Measurements from ENCODE around the gene UGGT2. TPM values are rescaled to one million over a fixed set of nuclear protein-coding genes. Genes with fewer than 3 reads are reported as not detected.
"Not testable (repeated sequence)": the region's sequence is repeated elsewhere in the genome, so short reads cannot be mapped to it uniquely, and the experiment has no call there.

The UGGT2 gene
- total RNA-seq, 4 donors from 2014 or later = 7.7 to 35.3 (median 11.1) TPM

DNA sequence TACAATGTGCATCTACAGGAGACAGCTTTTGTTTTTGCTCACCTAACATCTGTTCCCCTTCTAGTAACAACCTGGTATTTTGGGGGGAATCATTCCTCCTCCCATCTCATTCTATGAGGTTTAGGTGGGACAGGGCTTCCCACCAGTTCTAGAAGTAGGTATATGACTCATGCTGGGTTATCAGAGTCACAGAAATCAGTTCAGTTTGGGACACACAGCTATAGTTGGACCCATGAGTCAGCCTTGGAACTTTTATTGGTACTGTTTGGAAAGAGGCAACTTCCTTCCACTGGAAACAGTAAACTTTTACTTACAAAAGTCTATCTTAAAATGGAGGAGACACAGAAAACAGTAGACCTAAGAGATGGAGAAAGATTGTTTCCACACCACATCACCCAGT, 190.8 kb downstream of the UGGT2 start:
- no peak for DNase-seq
- peaks cover 0 to 3% (median 0%) of the 10 kb centered on the region in 3 donors for H3K4me1 ChIP-seq
- peaks cover 0 to 18% (median 0%) of the 10 kb centered on the region in 3 donors for H3K36me3 ChIP-seq
- no peak for TF ChIP-seq POLR2A (IDR thresholded peaks at IDR 0.05)
- TF ChIP-seq, protein P1, sequence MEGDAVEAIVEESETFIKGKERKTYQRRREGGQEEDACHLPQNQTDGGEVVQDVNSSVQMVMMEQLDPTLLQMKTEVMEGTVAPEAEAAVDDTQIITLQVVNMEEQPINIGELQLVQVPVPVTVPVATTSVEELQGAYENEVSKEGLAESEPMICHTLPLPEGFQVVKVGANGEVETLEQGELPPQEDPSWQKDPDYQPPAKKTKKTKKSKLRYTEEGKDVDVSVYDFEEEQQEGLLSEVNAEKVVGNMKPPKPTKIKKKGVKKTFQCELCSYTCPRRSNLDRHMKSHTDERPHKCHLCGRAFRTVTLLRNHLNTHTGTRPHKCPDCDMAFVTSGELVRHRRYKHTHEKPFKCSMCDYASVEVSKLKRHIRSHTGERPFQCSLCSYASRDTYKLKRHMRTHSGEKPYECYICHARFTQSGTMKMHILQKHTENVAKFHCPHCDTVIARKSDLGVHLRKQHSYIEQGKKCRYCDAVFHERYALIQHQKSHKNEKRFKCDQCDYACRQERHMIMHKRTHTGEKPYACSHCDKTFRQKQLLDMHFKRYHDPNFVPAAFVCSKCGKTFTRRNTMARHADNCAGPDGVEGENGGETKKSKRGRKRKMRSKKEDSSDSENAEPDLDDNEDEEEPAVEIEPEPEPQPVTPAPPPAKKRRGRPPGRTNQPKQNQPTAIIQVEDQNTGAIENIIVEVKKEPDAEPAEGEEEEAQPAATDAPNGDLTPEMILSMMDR (IDR thresholded peaks at IDR 0.05) = no peak
- no peak overlapping the region for H3K4me3 ChIP-seq
- H3K9me3 ChIP-seq = no peaks in the 10 kb centered on the region
- intact Hi-C loops (cut with DNase I) = no loop called here
- H3K27me3 ChIP-seq = no peaks in the 10 kb centered on the region
- no peak overlapping the region for H3K27ac ChIP-seq

DNA sequence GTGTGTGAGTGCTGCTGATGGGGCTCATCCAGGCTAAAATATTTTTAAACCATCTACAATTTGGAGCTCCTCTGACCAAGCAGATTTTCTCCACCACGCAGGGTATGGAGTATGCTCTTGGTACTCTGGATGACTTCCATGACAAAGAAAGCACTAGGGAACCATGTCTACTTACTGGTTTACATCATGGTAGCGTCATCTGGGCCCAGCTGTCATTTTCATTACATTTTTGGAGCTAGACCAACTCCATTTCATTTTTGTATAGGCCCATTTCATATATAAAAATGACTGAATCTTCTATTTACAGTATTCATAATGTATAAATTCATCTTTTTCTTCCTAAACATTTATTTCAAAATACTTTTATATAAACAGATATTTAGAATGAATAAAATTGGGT, 191.9 kb downstream of the UGGT2 start:
- Histone ChIP-seq H3K36me3 (peaks cover 0 to 18% (median 0%) of the 10 kb centered on the region in 3 donors), H3K27ac (no peak overlapping the region), H3K9me3 (no peaks in the 10 kb centered on the region), H3K4me3 (no peak overlapping the region), H3K27me3 (no peaks in the 10 kb centered on the region), H3K4me1 (peaks cover 0 to 3% (median 0%) of the 10 kb centered on the region in 3 donors)
- intact Hi-C loops (cut with DNase I) = no loop called here
- DNase-seq = no peak
- TF ChIP-seq POLR2A (IDR thresholded peaks at IDR 0.05) = no peak
- TF ChIP-seq, protein P1 (IDR thresholded peaks at IDR 0.05) = no peak
- WGBS, 2 donors = 60 to 72% methylated on average over 2 of the region's 2 CpGs

DNA sequence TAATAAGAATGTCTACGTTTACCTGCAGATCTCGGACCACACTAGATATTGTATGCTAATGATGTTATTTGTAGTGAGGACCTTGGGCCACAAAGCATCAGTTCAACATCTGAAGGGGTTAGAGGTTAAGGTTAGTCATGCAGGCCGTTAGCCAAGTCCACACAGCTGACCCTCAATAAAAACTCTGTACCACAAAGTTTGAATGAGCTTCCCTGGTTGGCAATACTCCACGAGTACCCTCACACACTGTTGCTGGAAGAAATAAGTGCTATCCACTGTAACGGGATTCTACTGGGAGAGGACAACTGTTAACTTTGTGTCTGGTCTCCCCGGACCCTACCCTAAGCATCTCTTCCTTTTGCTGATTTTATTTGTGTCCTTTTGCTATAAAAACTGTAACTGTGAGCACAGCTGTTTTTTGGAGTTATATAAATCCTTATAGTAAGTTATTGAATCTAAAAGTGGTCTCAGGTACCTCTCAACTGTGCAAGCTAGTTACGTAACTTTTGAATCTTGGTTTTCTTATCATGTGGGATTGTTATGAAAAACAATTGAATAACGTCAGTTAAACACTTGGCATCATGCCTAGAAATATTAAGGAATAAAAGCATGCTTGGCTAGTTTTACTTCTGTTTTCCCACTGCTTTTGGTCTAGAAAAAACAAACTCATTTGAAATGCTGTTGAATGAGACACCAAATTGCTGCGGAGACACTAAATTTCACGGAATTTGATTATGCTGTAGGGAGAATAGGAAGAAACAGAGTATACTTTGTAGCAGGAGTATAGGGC, 194.7 kb downstream of the UGGT2 start:
- peaks cover 0 to 22% (median 0%) of the 10 kb centered on the region in 3 donors for H3K36me3 ChIP-seq
- H3K4me3 ChIP-seq = no peak overlapping the region
- no peaks in the 10 kb centered on the region for H3K27me3 ChIP-seq
- WGBS, 2 donors = 65 to 67% methylated on average over 9 to 10 of the region's 10 CpGs
- no peak overlapping the region for H3K27ac ChIP-seq
- TF ChIP-seq, protein P1 (IDR thresholded peaks at IDR 0.05) = no peak
- no peak for TF ChIP-seq POLR2A (IDR thresholded peaks at IDR 0.05)
- no peak for DNase-seq
- intact Hi-C loops (cut with DNase I) = no loop called here
- H3K9me3 ChIP-seq = no peaks in the 10 kb centered on the region
- peaks cover 0 to 3% (median 0%) of the 10 kb centered on the region in 3 donors for H3K4me1 ChIP-seq

DNA sequence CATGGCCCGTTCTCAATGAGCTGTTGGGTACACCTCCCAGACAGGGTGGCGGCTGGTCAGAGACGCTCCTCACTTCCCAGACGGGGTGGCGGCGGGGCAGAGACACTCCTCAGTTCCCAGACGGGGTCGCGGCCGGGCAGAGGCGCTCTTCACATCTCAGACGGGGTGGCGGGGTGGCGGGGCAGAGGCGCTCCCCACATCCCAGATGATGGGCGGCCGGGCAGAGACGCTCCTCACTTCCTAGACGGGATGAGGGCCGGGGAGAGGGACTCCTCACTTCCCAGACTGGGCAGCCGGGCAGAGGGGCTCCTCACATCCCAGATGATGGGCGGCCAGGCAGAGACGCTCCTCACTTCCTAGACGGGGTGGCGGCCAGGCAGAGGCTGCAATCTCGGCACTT, 207.5 kb downstream of the UGGT2 start:
- intact Hi-C loops (cut with DNase I); H3K9me3 ChIP-seq; DNase-seq; H3K27ac ChIP-seq; H3K4me3 ChIP-seq; H3K27me3 ChIP-seq; H3K4me1 ChIP-seq: not testable (repeated sequence)
- peaks cover 0 to 17% (median 0%) of the 10 kb centered on the region in 3 donors for H3K36me3 ChIP-seq
- no CpG with 5 or more reads among the region's 26 CpGs for WGBS, 2 donors

DNA sequence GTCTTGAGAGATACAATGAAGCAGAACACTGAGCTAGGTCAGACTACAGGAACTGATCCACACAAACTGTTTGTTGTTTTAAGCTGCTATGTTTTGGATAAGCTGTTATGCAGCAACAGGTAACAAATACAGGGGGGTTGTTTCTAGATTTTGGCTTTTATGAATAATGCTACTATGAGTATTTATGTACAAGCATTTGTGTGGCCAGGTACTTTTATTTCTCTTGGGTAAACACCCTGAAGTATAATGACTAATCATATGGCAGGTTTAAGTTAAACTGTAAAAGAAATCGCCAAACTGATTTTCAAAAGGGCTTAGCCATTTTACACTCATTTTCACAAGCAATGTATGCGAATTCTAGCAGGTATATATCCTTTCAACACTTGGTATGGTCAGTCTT, 210.3 kb downstream of the UGGT2 start:
- 70 to 85% methylated on average over 2 of the region's 2 CpGs for WGBS, 2 donors
- intact Hi-C loops (cut with DNase I) = no loop called here
- no peak for TF ChIP-seq POLR2A (IDR thresholded peaks at IDR 0.05)
- TF ChIP-seq, protein P1 (IDR thresholded peaks at IDR 0.05) = no peak
- Histone ChIP-seq H3K27me3 (no peaks in the 10 kb centered on the region), H3K27ac (no peak overlapping the region), H3K36me3 (peaks cover 0 to 8% (median 0%) of the 10 kb centered on the region in 3 donors), H3K4me3 (no peak overlapping the region), H3K9me3 (peaks cover 0 to 6% (median 0%) of the 10 kb centered on the region in 3 donors), H3K4me1 (no peaks in the 10 kb centered on the region)
- DNase-seq = no peak

All from esophagus squamous epithelium (tissue), 5 donors.